ENCODE measurements around the gene PARP16.

The PARP16 gene

GRCh38 chr15:65286704-65287519 lies at the start of gene PARP16:
Gene PARP16 (minus strand): TSS chr15:65286883. CDS start chr15:65286426, 457 bp downstream.
- DNase-seq: peak; percentile 95

GRCh38 chr15:65335278-65336055 lies 48.8 kb upstream of the PARP16 start:
- no peak for DNase-seq

- no peak for DNase-seq
Observed at GRCh38 chr15:65334586-65335231, 48.0 kb upstream of the PARP16 start.

- DNase-seq: no peak
Observed at GRCh38 chr15:65333856-65334255, 47.2 kb upstream of the PARP16 start.

- no peak for DNase-seq
Observed at GRCh38 chr15:65333148-65333820, 46.6 kb upstream of the PARP16 start.

GRCh38 chr15:65332391-65333147 lies 45.9 kb upstream of the PARP16 start:
- DNase-seq: no peak

GRCh38 chr15:65331811-65332210 lies 45.1 kb upstream of the PARP16 start:
- DNase-seq: no peak

GRCh38 chr15:65330934-65331645 lies 44.4 kb upstream of the PARP16 start:
- no peak for DNase-seq

GRCh38 chr15:65329984-65330735 lies 43.5 kb upstream of the PARP16 start:
- no peak for DNase-seq

GRCh38 chr15:65329288-65329983 lies 42.8 kb upstream of the PARP16 start:
- DNase-seq: no peak

- DNase-seq: no peak
Observed at GRCh38 chr15:65328506-65329287, 42.0 kb upstream of the PARP16 start.

- no peak for DNase-seq
Observed at GRCh38 chr15:65327651-65328393, 41.1 kb upstream of the PARP16 start.

- no peak for DNase-seq
Observed at GRCh38 chr15:65326818-65327217, 40.1 kb upstream of the PARP16 start.

- DNase-seq: no peak
Observed at GRCh38 chr15:65326117-65326526, 39.4 kb upstream of the PARP16 start.

GRCh38 chr15:65323071-65323511 lies 36.4 kb upstream of the PARP16 start:
- DNase-seq: no peak

GRCh38 chr15:65318870-65319356 lies 32.2 kb upstream of the PARP16 start:
- peak; percentile 81 for DNase-seq

- DNase-seq: no peak
Observed at GRCh38 chr15:65312400-65312916, 25.8 kb upstream of the PARP16 start.

- no peak for DNase-seq
Observed at GRCh38 chr15:65311760-65312159, 25.1 kb upstream of the PARP16 start.
